Loucy (cell line): ENCODE measurements around the gene TMEM94.

Source experiments
- H2AFZ ChIP-seq: fragments of 200-600 bp; sonication (generic); 2 replicates; pipeline ENCODE4 v1.6.0; 2016; ENCODE audit warnings: antibody characterized with exemption, mild to moderate bottlenecking, low read length, moderate library complexity
- H3F3A ChIP-seq: fragments of 200-600 bp; 2 replicates; pipeline ENCODE4 v1.6.0; 2016; ENCODE audit warnings: antibody characterized with exemption, low read depth, mild to moderate bottlenecking
- H3K27me3 ChIP-seq: fragments of 200-600 bp; sonication (generic); 2 replicates; pipeline ENCODE4 v1.6.1; 2014; ENCODE audit warnings: low read length, mild to moderate bottlenecking; ENCODE audit not compliant: insufficient read depth, poor library complexity, severe bottlenecking
- H3K36me3 ChIP-seq: fragments of 200-600 bp; sonication (generic); 2 replicates; pipeline ENCODE4 v1.6.1; 2016; ENCODE audit warnings: low read length; ENCODE audit not compliant: insufficient read depth
- H3K4me1 ChIP-seq: fragments of 200-600 bp; sonication (generic); 2 replicates; pipeline ENCODE4 v1.5.1; 2014; ENCODE audit warnings: low read length, mild to moderate bottlenecking; ENCODE audit not compliant: insufficient read depth, poor library complexity, severe bottlenecking
- H3K4me2 ChIP-seq: fragments of 200-600 bp; sonication (generic); 2 replicates; pipeline ENCODE4 v1.6.0; 2014; ENCODE audit warnings: antibody characterized with exemption, low read length, low read depth, mild to moderate bottlenecking; ENCODE audit not compliant: poor library complexity, severe bottlenecking
- H3K4me3 ChIP-seq: fragments of 200-600 bp; sonication (generic); 2 replicates; pipeline ENCODE4 v1.5.1; 2014; ENCODE audit warnings: low read length, mild to moderate bottlenecking, mixed read lengths; ENCODE audit not compliant: poor library complexity, severe bottlenecking
- H3K79me2 ChIP-seq: fragments of 200-600 bp; sonication (generic); 2 replicates; pipeline ENCODE4 v1.6.1; 2014; ENCODE audit warnings: low read length; ENCODE audit not compliant: insufficient read depth
- H3K9ac ChIP-seq: fragments of 200-600 bp; sonication (generic); 2 replicates; pipeline ENCODE4 v1.6.0; 2014; ENCODE audit warnings: mild to moderate bottlenecking, low read depth, low read length, moderate library complexity; ENCODE audit not compliant: poor library complexity, severe bottlenecking
- H3K9me2 ChIP-seq: fragments of 200-600 bp; sonication (generic); replicated peaks from 2 replicates; pipeline ENCODE4 v1.6.1; 2016; ENCODE audit warnings: low read depth, low read length, mixed read lengths
- H3K9me3 ChIP-seq: fragments of 200-600 bp; sonication (generic); 2 replicates; pipeline ENCODE4 v1.6.1; 2014; ENCODE audit warnings: mild to moderate bottlenecking, antibody characterized with exemption, low read length, low read depth; ENCODE audit not compliant: insufficient read depth
- H4K20me1 ChIP-seq: fragments of 200-600 bp; sonication (generic); 2 replicates; pipeline ENCODE4 v1.6.0; 2014; ENCODE audit warnings: antibody characterized with exemption, low read length, mild to moderate bottlenecking; ENCODE audit not compliant: insufficient read depth, poor library complexity, severe bottlenecking
- CTCF ChIP-seq: fragments of 200-600 bp; sonication (generic); conservative IDR thresholded peaks from 2 replicates; pipeline ENCODE4 v1.5.1; 2014; ENCODE audit warnings: mild to moderate bottlenecking, antibody characterized with exemption, low read length
- EZH2phosphoT487 ChIP-seq: fragments of 200-600 bp; IDR thresholded peaks from 2 replicates; pipeline ENCODE4 v1.6.1; 2018; ENCODE audit warnings: antibody characterized with exemption, mild to moderate bottlenecking, moderate library complexity, borderline replicate concordance

The TMEM94 gene

GRCh38 chr17:75456417-75457046 lies at the start of gene TMEM94:
Gene TMEM94 (plus strand): TSS chr17:75456635. CDS start chr17:75471906, 15,271 bp downstream.
- Histone ChIP-seq H3K9ac (peak within 1 kb of the TSS; percentile 89), H3K36me3 (no peaks in the 10 kb centered on the region), H3K79me2 (peaks cover 19% of the 10 kb centered on the region; the same call in 1 of the 2 replicates), H3K9me3 (no peaks in the 10 kb centered on the region), H3K9me2 (no peaks in the 10 kb centered on the region), H3K27me3 (no peaks in the 10 kb centered on the region), H4K20me1 (no peaks in the 10 kb centered on the region), H3K4me2 (peak within 1 kb of the TSS; percentile 87), H3K4me1 (peaks cover 49% of the 10 kb centered on the region), H3K4me3 (peak within 1 kb of the TSS; percentile 92), H3F3A (0 out of 2 replicates have a peak, but pooled peaks cover 3% of the 10 kb centered on the region), H2AFZ (peak within 1 kb of the TSS; percentile 91)
- TF ChIP-seq CTCF, result no peak

- TF ChIP-seq EZH2phosphoT487 (no peak), CTCF (no peak; the same call in 1 of the 2 replicates)
- Histone ChIP-seq H3K27me3 (peaks cover 6% of the 10 kb centered on the region), H3K9me2 (no peaks in the 10 kb centered on the region), H3K4me2 (no peak overlapping the region), H3K4me1 (peaks cover 24% of the 10 kb centered on the region), H3F3A (peaks cover 5% of the 10 kb centered on the region; the same call in 1 of the 2 replicates), H3K36me3 (no peaks in the 10 kb centered on the region), H3K4me3 (no peak overlapping the region), H3K79me2 (peaks cover 27% of the 10 kb centered on the region), H3K9ac (no peak overlapping the region), H3K9me3 (no peaks in the 10 kb centered on the region), H2AFZ (0 out of 2 replicates have a peak overlapping the region, but pooled peaks have one; percentile 32), H4K20me1 (peaks cover 21% of the 10 kb centered on the region)
Observed at GRCh38 chr17:75407655-75408352, 48.6 kb upstream of the TMEM94 start.

GRCh38 chr17:75410141-75410540 lies 46.3 kb upstream of the TMEM94 start:
- Histone ChIP-seq H3K79me2 (peaks cover 3% of the 10 kb centered on the region), H3K4me3 (no peak overlapping the region), H3K4me1 (peaks cover 19% of the 10 kb centered on the region), H2AFZ (no peak overlapping the region), H3K9ac (no peak overlapping the region), H4K20me1 (peaks cover 3% of the 10 kb centered on the region), H3F3A (no peaks in the 10 kb centered on the region), H3K36me3 (no peaks in the 10 kb centered on the region), H3K27me3 (peaks cover 2% of the 10 kb centered on the region), H3K9me3 (no peaks in the 10 kb centered on the region), H3K9me2 (no peaks in the 10 kb centered on the region), H3K4me2 (no peak overlapping the region)
- no peak for TF ChIP-seq CTCF
- no peak for TF ChIP-seq EZH2phosphoT487
